ENCODE measurements around the gene SRPRA.
"Not testable (repeated sequence)": the region's sequence is repeated elsewhere in the genome, so short reads cannot be mapped to it uniquely, and the experiment has no call there.

The SRPRA gene, protein sequence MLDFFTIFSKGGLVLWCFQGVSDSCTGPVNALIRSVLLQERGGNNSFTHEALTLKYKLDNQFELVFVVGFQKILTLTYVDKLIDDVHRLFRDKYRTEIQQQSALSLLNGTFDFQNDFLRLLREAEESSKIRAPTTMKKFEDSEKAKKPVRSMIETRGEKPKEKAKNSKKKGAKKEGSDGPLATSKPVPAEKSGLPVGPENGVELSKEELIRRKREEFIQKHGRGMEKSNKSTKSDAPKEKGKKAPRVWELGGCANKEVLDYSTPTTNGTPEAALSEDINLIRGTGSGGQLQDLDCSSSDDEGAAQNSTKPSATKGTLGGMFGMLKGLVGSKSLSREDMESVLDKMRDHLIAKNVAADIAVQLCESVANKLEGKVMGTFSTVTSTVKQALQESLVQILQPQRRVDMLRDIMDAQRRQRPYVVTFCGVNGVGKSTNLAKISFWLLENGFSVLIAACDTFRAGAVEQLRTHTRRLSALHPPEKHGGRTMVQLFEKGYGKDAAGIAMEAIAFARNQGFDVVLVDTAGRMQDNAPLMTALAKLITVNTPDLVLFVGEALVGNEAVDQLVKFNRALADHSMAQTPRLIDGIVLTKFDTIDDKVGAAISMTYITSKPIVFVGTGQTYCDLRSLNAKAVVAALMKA

GRCh38 chr11:126268708-126269579 lies at the start of gene SRPRA, which contains the start of gene FOXRED1:
TSS of gene SRPRA (minus strand) at chr11:126268895. CDS start at chr11:126268804, 91 bp downstream.
TSS of gene FOXRED1 (plus strand) at chr11:126269154. CDS start at chr11:126269207, 53 bp downstream.
- peak; percentile 100 for DNase-seq (ENCODE audit: low read depth)
- Histone ChIP-seq H3K27me3 (replicated peaks; ENCODE audit: control insufficient read depth, insufficient read depth, low read length) (no peaks in the 10 kb centered on the region), H3K36me3 (ENCODE audit: control insufficient read depth, insufficient read depth, low read length, severe bottlenecking) (peaks cover 51% of the 10 kb centered on the region), H3K9me3 (ENCODE audit: control insufficient read depth, low read length) (no peaks in the 10 kb centered on the region), H3K9ac (ENCODE audit: low read length) (peak within 1 kb of the TSS; percentile 96), H3K4me1 (ENCODE audit: control insufficient read depth, insufficient read depth, low read length) (peaks cover 16% of the 10 kb centered on the region), H3K4me3 (ENCODE audit: low read length) (peak within 1 kb of the TSS; percentile 94)

- Histone ChIP-seq H3K9ac (ENCODE audit: low read length) (peak overlapping the region; percentile 81), H3K36me3 (ENCODE audit: control insufficient read depth, insufficient read depth, low read length, severe bottlenecking) (peaks cover 6% of the 10 kb centered on the region), H3K27me3 (replicated peaks; ENCODE audit: control insufficient read depth, insufficient read depth, low read length) (no peaks in the 10 kb centered on the region), H3K4me1 (ENCODE audit: control insufficient read depth, insufficient read depth, low read length) (peaks cover 30% of the 10 kb centered on the region), H3K4me3 (ENCODE audit: low read length) (peak overlapping the region; percentile 65), H3K9me3 (ENCODE audit: control insufficient read depth, low read length) (no peaks in the 10 kb centered on the region)
- peak; percentile 87 for DNase-seq (ENCODE audit: low read depth)
These were observed 49.3 kb upstream of the SRPRA start for GRCh38 chr11:126317756-126318573.

DNA sequence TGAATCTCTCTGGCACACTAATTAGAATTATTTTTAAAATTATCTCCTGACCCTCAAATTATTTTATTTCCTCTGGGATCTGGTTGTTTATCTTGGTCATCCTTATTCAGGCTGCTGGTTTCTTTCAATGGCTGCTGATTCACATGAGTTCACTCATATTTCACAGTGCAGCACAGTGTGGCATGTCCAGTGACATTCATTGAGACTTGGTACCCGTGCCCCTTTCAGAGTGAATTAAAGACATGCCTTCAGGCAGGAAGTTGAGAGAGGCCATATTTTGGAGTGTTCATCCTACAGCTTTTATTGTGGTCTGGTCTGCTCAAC lies 48.7 kb upstream of the SRPRA start:
- H3K9ac ChIP-seq (ENCODE audit: low read length), result peak overlapping the region; percentile 81
- H3K9me3 ChIP-seq (ENCODE audit: control insufficient read depth, low read length), result no peaks in the 10 kb centered on the region
- H3K36me3 ChIP-seq (ENCODE audit: control insufficient read depth, insufficient read depth, low read length, severe bottlenecking), result peaks cover 6% of the 10 kb centered on the region
- no peak for DNase-seq (ENCODE audit: low read depth)
- peaks cover 26% of the 10 kb centered on the region for H3K4me1 ChIP-seq (ENCODE audit: control insufficient read depth, insufficient read depth, low read length)
- peak overlapping the region; percentile 65 for H3K4me3 ChIP-seq (ENCODE audit: low read length)
- H3K27me3 ChIP-seq (replicated peaks; ENCODE audit: control insufficient read depth, insufficient read depth, low read length), result no peaks in the 10 kb centered on the region

DNA sequence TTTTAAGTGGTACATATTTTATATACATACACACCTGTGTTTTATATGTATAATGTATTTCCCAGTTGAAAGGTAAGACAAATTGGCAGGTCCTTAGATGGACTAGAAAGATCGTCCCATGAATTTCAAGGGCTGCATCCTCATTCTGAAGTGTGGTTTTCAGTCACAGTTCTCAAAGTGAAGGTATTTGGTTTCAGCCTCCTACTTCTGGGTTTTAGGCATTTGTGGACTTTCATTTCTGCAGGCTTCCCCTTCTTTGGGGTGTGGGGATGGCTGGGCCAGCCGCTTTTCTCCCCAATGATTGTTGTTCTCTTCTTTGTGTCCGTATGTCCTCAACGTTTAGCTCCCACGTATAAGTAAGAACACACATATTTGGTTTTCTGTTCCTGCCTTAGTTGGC lies 45.1 kb upstream of the SRPRA start:
- no peak overlapping the region for H3K9ac ChIP-seq (ENCODE audit: low read length)
- H3K4me3 ChIP-seq (ENCODE audit: low read length), result no peak overlapping the region
- no peaks in the 10 kb centered on the region for H3K27me3 ChIP-seq (replicated peaks; ENCODE audit: control insufficient read depth, insufficient read depth, low read length)
- peaks cover 6% of the 10 kb centered on the region for H3K36me3 ChIP-seq (ENCODE audit: control insufficient read depth, insufficient read depth, low read length, severe bottlenecking)
- H3K4me1 ChIP-seq (ENCODE audit: control insufficient read depth, insufficient read depth, low read length), result peaks cover 32% of the 10 kb centered on the region
- H3K9me3 ChIP-seq (ENCODE audit: control insufficient read depth, low read length), result no peaks in the 10 kb centered on the region
- DNase-seq (ENCODE audit: low read depth), result no peak

- no peak overlapping the region for H3K9ac ChIP-seq (ENCODE audit: low read length)
- H3K4me1 ChIP-seq (ENCODE audit: control insufficient read depth, insufficient read depth, low read length), result peaks cover 24% of the 10 kb centered on the region
- no peak overlapping the region for H3K4me3 ChIP-seq (ENCODE audit: low read length)
- peaks cover 6% of the 10 kb centered on the region for H3K36me3 ChIP-seq (ENCODE audit: control insufficient read depth, insufficient read depth, low read length, severe bottlenecking)
- DNase-seq (ENCODE audit: low read depth), result no peak
- no peaks in the 10 kb centered on the region for H3K9me3 ChIP-seq (ENCODE audit: control insufficient read depth, low read length)
- no peaks in the 10 kb centered on the region for H3K27me3 ChIP-seq (replicated peaks; ENCODE audit: control insufficient read depth, insufficient read depth, low read length)
These were observed 44.3 kb upstream of the SRPRA start for GRCh38 chr11:126312961-126313360.

DNA sequence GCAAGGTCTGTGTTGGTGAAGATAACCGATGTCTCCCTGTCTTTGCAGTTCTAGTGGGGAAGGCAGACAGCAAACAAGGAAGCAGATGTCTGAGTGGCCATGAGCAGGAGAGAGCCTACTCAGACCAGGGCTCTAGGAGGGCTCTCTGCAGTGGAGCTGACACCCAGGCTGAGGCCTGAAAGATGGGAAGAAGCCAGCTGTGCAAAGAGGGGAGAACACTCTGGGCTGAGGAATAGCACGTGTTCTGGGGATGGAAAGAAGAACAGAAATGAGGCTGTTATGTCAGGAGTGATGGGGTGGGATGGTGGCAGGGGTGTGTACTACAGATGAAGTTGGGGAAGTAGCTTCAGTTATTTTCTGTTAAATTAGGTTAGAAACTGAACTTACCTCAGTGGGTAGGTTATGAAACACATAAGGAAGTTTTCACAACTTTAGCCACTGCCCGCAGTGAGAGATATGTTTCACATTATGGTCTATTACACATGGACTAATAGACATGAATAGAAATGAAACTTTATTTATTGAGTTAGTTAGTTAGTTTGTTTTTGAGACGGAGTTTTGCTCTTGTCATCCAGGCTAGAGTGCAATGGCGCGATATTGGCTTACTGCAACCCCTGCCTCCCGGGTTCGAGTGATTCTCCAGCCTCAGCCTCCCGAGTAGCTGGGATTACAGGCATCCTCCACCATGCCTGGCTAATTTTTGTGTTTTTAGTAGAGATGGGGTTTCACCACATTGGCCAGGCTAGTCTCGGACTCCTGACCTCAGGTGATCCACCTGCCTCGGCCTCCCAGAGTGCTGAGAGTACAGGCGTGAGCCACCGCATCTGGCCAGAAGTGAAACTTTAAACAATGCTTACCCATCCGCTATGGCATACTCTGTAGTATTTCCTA lies 43.0 kb upstream of the SRPRA start:
- Histone ChIP-seq H3K9me3 (ENCODE audit: control insufficient read depth, low read length) (no peaks in the 10 kb centered on the region), H3K4me1 (ENCODE audit: control insufficient read depth, insufficient read depth, low read length) (peaks cover 15% of the 10 kb centered on the region), H3K4me3 (ENCODE audit: low read length) (no peak overlapping the region), H3K36me3 (ENCODE audit: control insufficient read depth, insufficient read depth, low read length, severe bottlenecking) (peaks cover 6% of the 10 kb centered on the region), H3K27me3 (replicated peaks; ENCODE audit: control insufficient read depth, insufficient read depth, low read length) (no peaks in the 10 kb centered on the region), H3K9ac (ENCODE audit: low read length) (peak overlapping the region; percentile 37)
- DNase-seq (ENCODE audit: low read depth), result peak; percentile 6

DNA sequence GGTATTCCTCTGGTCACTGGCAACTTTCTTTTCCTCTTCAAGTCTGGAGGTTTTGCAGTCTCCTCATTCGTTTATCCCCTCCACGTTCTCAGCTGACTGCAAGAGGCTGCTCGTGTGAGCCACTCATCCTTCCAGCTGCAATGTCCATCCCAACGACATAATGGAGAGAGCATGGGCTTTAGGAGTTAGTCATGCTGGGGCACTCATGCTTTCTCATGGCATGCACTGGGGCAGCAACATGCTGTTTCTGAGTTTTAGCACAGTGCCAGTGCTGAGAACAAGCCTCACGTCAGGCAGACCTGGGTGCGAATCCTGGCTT lies 42.3 kb upstream of the SRPRA start:
- no peaks in the 10 kb centered on the region for H3K27me3 ChIP-seq (replicated peaks; ENCODE audit: control insufficient read depth, insufficient read depth, low read length)
- peaks cover 6% of the 10 kb centered on the region for H3K36me3 ChIP-seq (ENCODE audit: control insufficient read depth, insufficient read depth, low read length, severe bottlenecking)
- H3K4me3 ChIP-seq (ENCODE audit: low read length), result no peak overlapping the region
- DNase-seq (ENCODE audit: low read depth), result no peak
- H3K9ac ChIP-seq (ENCODE audit: low read length), result peak overlapping the region; percentile 37
- H3K4me1 ChIP-seq (ENCODE audit: control insufficient read depth, insufficient read depth, low read length), result peaks cover 15% of the 10 kb centered on the region
- H3K9me3 ChIP-seq (ENCODE audit: control insufficient read depth, low read length), result no peaks in the 10 kb centered on the region

- Histone ChIP-seq H3K27me3 (replicated peaks; ENCODE audit: control insufficient read depth, insufficient read depth, low read length) (no peaks in the 10 kb centered on the region), H3K4me3 (ENCODE audit: low read length) (no peak overlapping the region), H3K9me3 (ENCODE audit: control insufficient read depth, low read length) (no peaks in the 10 kb centered on the region), H3K36me3 (ENCODE audit: control insufficient read depth, insufficient read depth, low read length, severe bottlenecking) (peaks cover 6% of the 10 kb centered on the region), H3K4me1 (ENCODE audit: control insufficient read depth, insufficient read depth, low read length) (peaks cover 15% of the 10 kb centered on the region), H3K9ac (ENCODE audit: low read length) (peak overlapping the region; percentile 37)
- peak; percentile 91 for DNase-seq (ENCODE audit: low read depth)
These were observed 41.7 kb upstream of the SRPRA start for GRCh38 chr11:126310200-126310991.

GRCh38 chr11:126308771-126309170 lies 40.1 kb upstream of the SRPRA start:
- H3K9ac ChIP-seq (ENCODE audit: low read length); DNase-seq (ENCODE audit: low read depth); H3K9me3 ChIP-seq (ENCODE audit: control insufficient read depth, low read length); H3K4me3 ChIP-seq (ENCODE audit: low read length); H3K27me3 ChIP-seq (replicated peaks; ENCODE audit: control insufficient read depth, insufficient read depth, low read length); H3K36me3 ChIP-seq (ENCODE audit: control insufficient read depth, insufficient read depth, low read length, severe bottlenecking): not testable (repeated sequence)
- H3K4me1 ChIP-seq (ENCODE audit: control insufficient read depth, insufficient read depth, low read length), result peaks cover 22% of the 10 kb centered on the region
